Mesenchymal stem cell (in vitro differentiated cells and primary cell): Measurements from ENCODE around the gene CLSTN3.

Source experiments
- DNase-seq: peaks from one replicate; pipeline ENCODE4 v3.0.0-alpha.2; 2013
- H2AFZ ChIP-seq: one replicate; pipeline ENCODE4 v1.6.1; 2013; ENCODE audit warnings: low read depth, mild to moderate bottlenecking, control low read depth, inconsistent platforms, low read length, moderate library complexity
- H2AK5ac ChIP-seq: 2 replicates; pipeline ENCODE4 v1.6.1; 2013; ENCODE audit warnings: low read length, moderate library complexity, mild to moderate bottlenecking, inconsistent platforms; ENCODE audit not compliant: severe bottlenecking
- H2BK120ac ChIP-seq: one replicate; pipeline ENCODE4 v1.6.1; 2013; ENCODE audit warnings: low read depth, mild to moderate bottlenecking, inconsistent platforms, low read length, moderate library complexity
- H2BK12ac ChIP-seq, 2 experiments: one replicate each; pipeline ENCODE4 v1.6.1; 2013; ENCODE audit warnings: inconsistent platforms in 2 of 2, low read length in 2 of 2, mild to moderate bottlenecking in 2 of 2, moderate library complexity in 2 of 2, control low read depth in 1 of 2
- H2BK15ac ChIP-seq: one replicate; pipeline ENCODE4 v1.6.1; 2013; ENCODE audit warnings: mild to moderate bottlenecking, low read depth, inconsistent platforms; ENCODE audit not compliant: poor library complexity, severe bottlenecking
- H2BK5ac ChIP-seq: 2 replicates; pipeline ENCODE4 v1.6.1; 2013; ENCODE audit warnings: low read depth, mild to moderate bottlenecking, low read length, control low read depth, inconsistent platforms; ENCODE audit not compliant: poor library complexity, severe bottlenecking
- H3K14ac ChIP-seq, 2 experiments: one replicate each; pipeline ENCODE4 v1.6.1; 2013; ENCODE audit warnings: inconsistent platforms in 2 of 2, low read length in 2 of 2, control low read depth in 1 of 2, mild to moderate bottlenecking in 1 of 2, moderate library complexity in 1 of 2
- H3K18ac ChIP-seq, 2 experiments: one replicate each; pipeline ENCODE4 v1.6.1; 2013; ENCODE audit warnings: inconsistent platforms in 2 of 2, low read length in 2 of 2, control low read depth in 1 of 2, low read depth in 1 of 2, mild to moderate bottlenecking in 1 of 2
- H3K23ac ChIP-seq, 2 experiments: one replicate each; pipeline ENCODE4 v1.6.1; 2013; ENCODE audit warnings: inconsistent platforms in 2 of 2, low read length in 2 of 2, mild to moderate bottlenecking in 2 of 2, moderate library complexity in 2 of 2, control low read depth in 1 of 2
- H3K27ac ChIP-seq: 2 replicates; pipeline ENCODE4 v1.5.1; 2013; ENCODE audit warnings: mild to moderate bottlenecking, moderate library complexity, low read length, control low read depth, inconsistent platforms; ENCODE audit not compliant: poor library complexity, severe bottlenecking
- H3K27me3 ChIP-seq, 2 experiments: 2 replicates each; pipeline versions ENCODE4 v1.6.1 to v1.7.0; 2013; ENCODE audit warnings: low read length in 2 of 2, mild to moderate bottlenecking in 2 of 2, moderate library complexity in 2 of 2, control low read depth in 1 of 2, inconsistent platforms in 1 of 2; ENCODE audit not compliant: control insufficient read depth in 1 of 2, insufficient read depth in 1 of 2
- H3K36me3 ChIP-seq, 2 experiments: 2 replicates each; pipeline versions ENCODE4 v1.6.1 to v1.7.0; 2013; ENCODE audit warnings: low read length in 2 of 2, control low read depth in 1 of 2, inconsistent platforms in 1 of 2, low read depth in 1 of 2, mild to moderate bottlenecking in 1 of 2; ENCODE audit not compliant: insufficient read depth in 2 of 2, control insufficient read depth in 1 of 2
- H3K4ac ChIP-seq, 2 experiments: one replicate each; pipeline ENCODE4 v1.6.1; 2013; ENCODE audit warnings: inconsistent platforms in 2 of 2, low read length in 2 of 2, mild to moderate bottlenecking in 2 of 2, moderate library complexity in 2 of 2, control low read depth in 1 of 2, low read depth in 1 of 2
- H3K4me1 ChIP-seq: 2 replicates; pipeline ENCODE4 v1.6.1; 2013; ENCODE audit warnings: low read depth, low read length, control low read depth; ENCODE audit not compliant: control insufficient read depth, insufficient read depth
- H3K4me2 ChIP-seq: 2 replicates; pipeline ENCODE4 v1.6.1; 2013; ENCODE audit warnings: low read length, mild to moderate bottlenecking, inconsistent platforms; ENCODE audit not compliant: poor library complexity, severe bottlenecking
- H3K4me3 ChIP-seq, 2 experiments: 2 replicates each; pipeline versions ENCODE4 v1.5.1 to v1.7.0; 2013; ENCODE audit warnings: low read length in 2 of 2, mild to moderate bottlenecking in 2 of 2, control low read depth in 1 of 2, low read depth in 1 of 2; ENCODE audit not compliant: insufficient read depth in 1 of 2
- H3K79me1 ChIP-seq: replicated peaks from 2 replicates; pipeline ENCODE4 v1.6.1; 2013; ENCODE audit warnings: mild to moderate bottlenecking, control low read depth, low read length, inconsistent platforms; ENCODE audit not compliant: poor library complexity, severe bottlenecking
- H3K9ac ChIP-seq: 2 replicates; pipeline ENCODE4 v1.7.0; 2013; ENCODE audit warnings: mild to moderate bottlenecking, low read length, moderate library complexity
- H3K9me3 ChIP-seq: 2 replicates; pipeline ENCODE4 v1.7.0; 2013; ENCODE audit warnings: mild to moderate bottlenecking, low read length; ENCODE audit not compliant: control insufficient read depth
- H4K8ac ChIP-seq: one replicate; pipeline ENCODE4 v1.6.1; 2013; ENCODE audit warnings: inconsistent platforms, mild to moderate bottlenecking, low read length, moderate library complexity
- H4K91ac ChIP-seq: one replicate; pipeline ENCODE4 v1.6.1; 2013; ENCODE audit warnings: mild to moderate bottlenecking, low read length, inconsistent platforms
- WGBS: methylation state at CpG from one replicate; pipeline ENCODE4 v1.1.7; 2013; ENCODE audit warnings: mixed read lengths; 5-methylcytosine and 5-hydroxymethylcytosine counted together

The CLSTN3 gene

DNA sequence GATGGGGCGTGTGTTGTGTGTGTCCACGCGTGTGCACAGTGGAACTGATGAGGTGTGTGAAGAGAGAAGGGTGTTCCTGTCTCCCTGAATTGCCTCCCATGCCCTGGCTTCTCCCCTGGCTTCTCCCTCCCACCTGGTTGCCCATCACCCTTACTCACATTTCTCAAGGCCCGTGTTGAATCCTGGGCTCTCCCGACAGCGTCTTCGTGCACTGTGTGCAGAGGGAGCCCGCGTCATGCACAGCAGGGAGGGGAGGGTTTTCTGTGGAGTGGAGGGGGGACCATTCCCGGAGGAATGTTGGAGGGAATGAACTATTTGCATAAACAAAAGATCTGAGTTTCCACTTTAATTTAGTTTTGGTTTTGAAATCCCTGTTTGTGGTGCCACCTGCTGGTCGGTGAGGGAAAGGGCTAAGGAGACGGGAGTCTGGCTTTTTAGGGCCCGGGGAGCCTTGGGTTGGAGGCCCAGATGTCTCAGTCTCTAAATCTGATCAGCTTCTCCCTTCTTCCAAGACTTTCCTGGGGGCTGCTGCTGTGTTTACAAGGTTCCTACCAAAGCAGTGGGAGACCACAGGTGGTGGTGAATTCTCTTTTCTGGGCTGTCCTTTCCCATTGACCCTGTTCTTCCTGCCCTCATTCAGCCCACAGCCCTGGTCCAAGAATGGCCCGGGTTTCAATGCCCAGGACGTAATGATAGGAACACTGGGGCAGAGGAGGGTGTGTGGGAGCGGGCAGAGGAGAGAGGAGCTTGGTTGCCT, 37.8 kb upstream of the CLSTN3 start, which contains the start of gene C1R:
Gene C1R, minus strand, starts transcription at position 217 of the 757 bp plus-strand sequence. Its CDS starts 57 bp downstream, at position 160.
- Histone ChIP-seq H3K27me3 (peaks cover 0 to 5% of the 10 kb centered on the region in 2 experiments), H3K9ac (peak within 1 kb of the TSS; percentile 93), H2BK12ac (peak within 1 kb of the TSS; percentile 75 to 93), H4K91ac (peak within 1 kb of the TSS; percentile 94), H3K4me2 (peak within 1 kb of the TSS; percentile 48), H3K4me1 (peaks cover 8% of the 10 kb centered on the region), H2BK5ac (no peak within 1 kb of the TSS), H4K8ac (peak within 1 kb of the TSS; percentile 47), H3K79me1 (no peaks in the 10 kb centered on the region), H3K14ac (peak within 1 kb of the TSS in 1 of 2 experiments; percentile 84), H2AK5ac (peak within 1 kb of the TSS; percentile 50), H3K9me3 (no peaks in the 10 kb centered on the region), H3K27ac (no peak within 1 kb of the TSS), H3K36me3 (peaks cover 6 to 40% of the 10 kb centered on the region in 2 experiments), H3K4ac (peak within 1 kb of the TSS; percentile 75 to 80), H2AFZ (peak within 1 kb of the TSS; percentile 48), H3K18ac (peak within 1 kb of the TSS; percentile 68 to 87), H3K4me3 (peak within 1 kb of the TSS in 1 of 2 experiments; percentile 92), H3K23ac (no peak within 1 kb of the TSS), H2BK15ac (peak within 1 kb of the TSS; percentile 94), H2BK120ac (peak within 1 kb of the TSS; percentile 7)
- WGBS = 27% methylated on average over 13 of the region's 16 CpGs
- DNase-seq = peak; percentile 89

DNA sequence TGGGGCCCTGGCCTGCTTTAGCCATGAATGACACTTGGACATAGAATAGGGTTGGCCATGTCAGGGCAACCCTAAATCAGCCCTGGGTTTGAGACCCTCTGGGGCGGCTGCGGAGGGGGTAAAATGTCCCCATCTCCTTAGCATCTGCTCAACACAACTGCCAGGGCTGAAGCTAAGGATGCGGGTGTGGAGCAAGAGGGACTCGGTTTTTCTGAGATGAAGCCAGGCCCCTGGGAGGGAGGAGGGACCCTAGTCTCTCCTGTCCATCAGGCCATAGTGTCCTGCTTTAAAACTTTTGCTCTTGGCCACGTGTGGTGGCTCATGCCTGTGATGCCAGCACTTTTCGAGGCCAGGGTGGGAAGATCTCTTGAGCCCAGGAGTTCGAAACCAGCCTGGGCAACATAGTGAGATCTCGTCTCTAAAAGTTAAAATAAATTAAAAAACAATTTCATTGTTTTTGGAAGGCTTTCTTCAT, 37.1 kb upstream of the CLSTN3 start:
- Histone ChIP-seq H2BK15ac (peak overlapping the region; percentile 15), H3K23ac (no peak overlapping the region), H2AFZ (no peak overlapping the region), H3K4me2 (no peak overlapping the region), H3K27ac (no peak overlapping the region), H4K8ac (peak overlapping the region; percentile 47), H3K18ac (peak overlapping the region; percentile 68 to 69), H2BK5ac (no peak overlapping the region), H3K27me3 (peaks cover 0 to 5% of the 10 kb centered on the region in 2 experiments), H3K9ac (peak overlapping the region; percentile 93), H3K4ac (peak overlapping the region; percentile 73 to 75), H3K9me3 (no peaks in the 10 kb centered on the region), H3K4me1 (peaks cover 8% of the 10 kb centered on the region), H3K36me3 (peaks cover 10 to 38% of the 10 kb centered on the region in 2 experiments), H2BK12ac (peak overlapping the region; percentile 44 to 89), H2AK5ac (no peak overlapping the region), H2BK120ac (no peak overlapping the region), H4K91ac (peak overlapping the region; percentile 81), H3K14ac (no peak overlapping the region), H3K79me1 (no peaks in the 10 kb centered on the region), H3K4me3 (peak overlapping the region in 1 of 2 experiments; percentile 92)
- no peak for DNase-seq
- 82% methylated on average over 7 of the region's 8 CpGs for WGBS

DNA sequence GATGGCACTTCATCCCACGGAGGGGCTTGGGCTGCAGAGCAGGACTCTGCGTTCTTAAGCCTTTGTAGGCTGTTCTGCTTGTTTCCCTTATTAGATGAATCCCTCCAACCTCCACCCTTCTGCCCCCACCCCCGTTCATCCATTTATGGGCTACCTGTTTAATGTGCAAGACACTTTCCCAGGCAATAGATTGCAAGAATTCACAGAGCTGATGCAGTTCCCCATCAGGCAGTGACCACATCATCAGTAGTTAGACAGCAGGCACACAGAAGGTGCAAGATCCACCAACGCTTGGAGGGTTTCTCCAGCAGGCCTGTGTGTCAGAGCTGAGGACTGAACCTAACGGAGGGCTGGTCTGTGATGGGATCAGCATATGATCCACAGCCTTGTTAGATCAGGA, 36.7 kb upstream of the CLSTN3 start:
- Histone ChIP-seq H3K4ac (no peak overlapping the region), H3K27ac (no peak overlapping the region), H3K14ac (no peak overlapping the region), H3K4me1 (peaks cover 8% of the 10 kb centered on the region), H2BK120ac (no peak overlapping the region), H4K8ac (no peak overlapping the region), H3K27me3 (peaks cover 0 to 5% of the 10 kb centered on the region in 2 experiments), H3K4me2 (no peak overlapping the region), H2AFZ (no peak overlapping the region), H2BK15ac (no peak overlapping the region), H3K36me3 (peaks cover 10 to 37% of the 10 kb centered on the region in 2 experiments), H3K9me3 (no peaks in the 10 kb centered on the region), H3K79me1 (no peaks in the 10 kb centered on the region), H3K4me3 (peak overlapping the region in 1 of 2 experiments; percentile 32), H3K23ac (no peak overlapping the region), H4K91ac (no peak overlapping the region), H3K18ac (no peak overlapping the region), H2AK5ac (no peak overlapping the region), H2BK5ac (no peak overlapping the region), H3K9ac (peak overlapping the region; percentile 93), H2BK12ac (no peak overlapping the region)
- WGBS = 82% methylated on average over 5 of the region's 5 CpGs
- DNase-seq = no peak

DNA sequence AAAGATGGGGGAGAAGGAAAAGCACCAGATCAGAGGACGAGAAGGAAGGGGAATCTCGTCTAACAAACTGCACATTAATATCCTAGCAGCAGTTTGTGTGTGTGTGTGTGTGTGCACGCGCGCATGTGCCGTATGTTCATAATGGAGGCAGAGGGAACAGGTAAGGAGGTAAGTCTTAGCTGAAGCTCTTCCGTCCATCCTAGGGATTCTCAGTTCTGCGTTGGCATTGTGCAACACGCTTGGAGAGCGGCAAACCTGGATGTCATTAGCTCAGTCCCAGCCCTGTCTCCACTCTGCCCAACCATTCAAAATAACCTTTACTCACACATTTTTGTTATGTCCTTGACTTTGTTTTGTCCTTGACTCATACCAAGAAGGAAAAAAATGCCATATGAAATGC, 36.3 kb upstream of the CLSTN3 start:
- 93% methylated on average over 10 of the region's 10 CpGs for WGBS
- H3K79me1 ChIP-seq = no peaks in the 10 kb centered on the region
- H3K9ac ChIP-seq = peak overlapping the region; percentile 93
- no peaks in the 10 kb centered on the region for H3K9me3 ChIP-seq
- DNase-seq = no peak
- peak overlapping the region in 1 of 2 experiments; percentile 6 for H3K18ac ChIP-seq
- H3K23ac ChIP-seq = no peak overlapping the region
- peaks cover 8% of the 10 kb centered on the region for H3K4me1 ChIP-seq
- H4K8ac ChIP-seq = no peak overlapping the region
- H2BK15ac ChIP-seq = no peak overlapping the region
- H2BK5ac ChIP-seq = no peak overlapping the region
- peak overlapping the region in 1 of 2 experiments; percentile 32 for H3K4me3 ChIP-seq
- peak overlapping the region in 1 of 2 experiments; percentile 16 for H3K4ac ChIP-seq
- H3K27ac ChIP-seq = no peak overlapping the region
- peaks cover 10 to 36% of the 10 kb centered on the region in 2 experiments for H3K36me3 ChIP-seq
- H4K91ac ChIP-seq = no peak overlapping the region
- peaks cover 0 to 5% of the 10 kb centered on the region in 2 experiments for H3K27me3 ChIP-seq
- H2BK120ac ChIP-seq = no peak overlapping the region
- no peak overlapping the region for H3K4me2 ChIP-seq
- H2BK12ac ChIP-seq = no peak overlapping the region
- no peak overlapping the region for H2AK5ac ChIP-seq
- H3K14ac ChIP-seq = no peak overlapping the region
- H2AFZ ChIP-seq = no peak overlapping the region
